ENCODE data around the gene ENTPD8.
"Not testable (repeated sequence)": the region's sequence is repeated elsewhere in the genome, so short reads cannot be mapped to it uniquely, and the experiment has no call there.

The ENTPD8 gene

GRCh38 chr9:137411645-137412380 lies 29.3 kb downstream of the ENTPD8 start:
- DNase-seq (ENCODE audit: low spot score), result no peak

- DNase-seq (ENCODE audit: low spot score), result no peak
Measured at GRCh38 chr9:137411260-137411644, 29.9 kb downstream of the ENTPD8 start.

GRCh38 chr9:137410891-137411249 lies 30.3 kb downstream of the ENTPD8 start:
- no peak for DNase-seq (ENCODE audit: low spot score)

- not testable (repeated sequence) for DNase-seq (ENCODE audit: low spot score)
Measured at GRCh38 chr9:137410236-137410890, 30.8 kb downstream of the ENTPD8 start.

- DNase-seq (ENCODE audit: low spot score), result no peak
Measured at GRCh38 chr9:137409515-137409914, 31.6 kb downstream of the ENTPD8 start.

- no peak for DNase-seq (ENCODE audit: low spot score)
Measured at GRCh38 chr9:137408651-137409405, 32.3 kb downstream of the ENTPD8 start.

GRCh38 chr9:137407590-137408300 lies 33.4 kb downstream of the ENTPD8 start:
- no peak for DNase-seq (ENCODE audit: low spot score)

- peak; percentile 66 for DNase-seq (ENCODE audit: low spot score)
Measured at GRCh38 chr9:137406876-137407589, 34.1 kb downstream of the ENTPD8 start.

GRCh38 chr9:137406085-137406760 lies 34.9 kb downstream of the ENTPD8 start:
- no peak for DNase-seq (ENCODE audit: low spot score)

- no peak for DNase-seq (ENCODE audit: low spot score)
Measured at GRCh38 chr9:137405677-137406081, 35.5 kb downstream of the ENTPD8 start.

- DNase-seq (ENCODE audit: low spot score), result no peak
Measured at GRCh38 chr9:137404961-137405567, 36.1 kb downstream of the ENTPD8 start.

- no peak for DNase-seq (ENCODE audit: low spot score)
Measured at GRCh38 chr9:137403269-137403668, 37.9 kb downstream of the ENTPD8 start.

GRCh38 chr9:137402746-137403145 lies 38.4 kb downstream of the ENTPD8 start:
- no peak for DNase-seq (ENCODE audit: low spot score)

- no peak for DNase-seq (ENCODE audit: low spot score)
Measured at GRCh38 chr9:137398561-137399468, 42.3 kb downstream of the ENTPD8 start.

GRCh38 chr9:137397675-137398423 lies 43.3 kb downstream of the ENTPD8 start:
- DNase-seq (ENCODE audit: low spot score), result no peak

- DNase-seq (ENCODE audit: low spot score), result no peak
Measured at GRCh38 chr9:137396634-137397367, 44.4 kb downstream of the ENTPD8 start.

GRCh38 chr9:137396227-137396626 lies 44.9 kb downstream of the ENTPD8 start:
- DNase-seq (ENCODE audit: low spot score), result no peak

GRCh38 chr9:137395666-137396010 lies 45.5 kb downstream of the ENTPD8 start:
- DNase-seq (ENCODE audit: low spot score), result no peak

Data from D341Med (cell line).